ENCODE measurements around the gene MTMR12. TPM values are rescaled to one million over a fixed set of nuclear protein-coding genes. Genes with fewer than 3 reads are reported as not detected.
"Not testable (repeated sequence)": the region's sequence is repeated elsewhere in the genome, so short reads cannot be mapped to it uniquely, and the experiment has no call there.

The MTMR12 gene
- total RNA-seq, 1 donor from 2014 or later: 25.3 TPM

- DNase-seq (ENCODE audit: low read depth in 2 of 2): no peak
These were observed 14.7 kb downstream of the MTMR12 start for GRCh38 chr5:32298059-32298415.

GRCh38 chr5:32297181-32298058 is 15.3 kb downstream of the MTMR12 start:
- DNase-seq (ENCODE audit: low read depth in 2 of 2): no peak

- DNase-seq (ENCODE audit: low read depth in 2 of 2): not testable (repeated sequence)
These were observed 16.6 kb downstream of the MTMR12 start for GRCh38 chr5:32295966-32296772.

GRCh38 chr5:32291591-32291990 is 21.1 kb downstream of the MTMR12 start:
- DNase-seq (ENCODE audit: low read depth in 2 of 2): no peak

GRCh38 chr5:32290922-32291321 is 21.8 kb downstream of the MTMR12 start:
- no peak for DNase-seq (ENCODE audit: low read depth in 2 of 2)

GRCh38 chr5:32290501-32290900 is 22.2 kb downstream of the MTMR12 start:
- not testable (repeated sequence) for DNase-seq (ENCODE audit: low read depth in 2 of 2)

- DNase-seq (ENCODE audit: low read depth in 2 of 2): not testable (repeated sequence)
These were observed 22.8 kb downstream of the MTMR12 start for GRCh38 chr5:32289986-32290385.

- not testable (repeated sequence) for DNase-seq (ENCODE audit: low read depth in 2 of 2)
These were observed 24.6 kb downstream of the MTMR12 start for GRCh38 chr5:32288135-32288534.

GRCh38 chr5:32287525-32287924 is 25.2 kb downstream of the MTMR12 start:
- not testable (repeated sequence) for DNase-seq (ENCODE audit: low read depth in 2 of 2)

GRCh38 chr5:32285510-32286138 is 27.1 kb downstream of the MTMR12 start:
- no peak for DNase-seq (ENCODE audit: low read depth in 2 of 2)

- DNase-seq (ENCODE audit: low read depth in 2 of 2): peak in 1 of 2 donors; percentile 62
These were observed 29.0 kb downstream of the MTMR12 start for GRCh38 chr5:32283539-32284377.

- no peak for DNase-seq (ENCODE audit: low read depth in 2 of 2)
These were observed 29.7 kb downstream of the MTMR12 start for GRCh38 chr5:32283061-32283460.

- no peak for DNase-seq (ENCODE audit: low read depth in 2 of 2)
These were observed 30.1 kb downstream of the MTMR12 start for GRCh38 chr5:32282633-32283032.

- not testable (repeated sequence) for DNase-seq (ENCODE audit: low read depth in 2 of 2)
These were observed 31.2 kb downstream of the MTMR12 start for GRCh38 chr5:32281378-32282133.

- DNase-seq (ENCODE audit: low read depth in 2 of 2): no peak
These were observed 32.1 kb downstream of the MTMR12 start for GRCh38 chr5:32280656-32281081.

GRCh38 chr5:32279786-32280185 is 33.0 kb downstream of the MTMR12 start:
- no peak for DNase-seq (ENCODE audit: low read depth in 2 of 2)

- no peak for DNase-seq (ENCODE audit: low read depth in 2 of 2)
These were observed 33.5 kb downstream of the MTMR12 start for GRCh38 chr5:32279223-32279622.

GRCh38 chr5:32278406-32278805 is 34.3 kb downstream of the MTMR12 start:
- DNase-seq (ENCODE audit: low read depth in 2 of 2): no peak

GRCh38 chr5:32277798-32278197 is 34.9 kb downstream of the MTMR12 start:
- no peak for DNase-seq (ENCODE audit: low read depth in 2 of 2)

GRCh38 chr5:32276173-32276853 is 36.4 kb downstream of the MTMR12 start:
- DNase-seq (ENCODE audit: low read depth in 2 of 2): peak; percentile 96

Measured in dermis microvascular lymphatic vessel endothelial cell (primary cell).